Right lobe of liver (tissue), 6 donors: Measurements from ENCODE around the gene FPGS. TPM values are rescaled to one million over a fixed set of nuclear protein-coding genes. Genes with fewer than 3 reads are reported as not detected.
A peak's percentile ranks its signal among the peaks of the same experiment; 100 is the strongest.

Experiments
- ATAC-seq, 4 donors: fragments of 200-7000 bp; cut with Tn5 transposase; one replicate each; pipeline ENCODE4 v1.9.1; 2020; ENCODE audit warnings: mild to moderate bottlenecking in 4 of 4, moderate library complexity in 4 of 4
- DNase-seq, 3 donors: peaks; one replicate each; pipeline ENCODE4 v3.0.0-alpha.2; 2020
- H3K27ac ChIP-seq, 3 donors: fragments of 200-600 bp; one replicate each; pipeline ENCODE4 v1.8.0; 2022
- H3K27me3 ChIP-seq, 2 donors: fragments of 200-600 bp; one replicate each; pipeline ENCODE4 v1.8.0; 2022
- H3K36me3 ChIP-seq, 4 donors: fragments of 200-600 bp; sonication (generic) in 1 of 4; one replicate each; pipeline versions ENCODE4 v1.5.1 to v1.8.0; 2017 to 2022; ENCODE audit warnings: control low read depth in 1 of 4
- H3K4me1 ChIP-seq, 4 donors: fragments of 200-600 bp; sonication (generic) in 1 of 4; one replicate each; pipeline versions ENCODE4 v1.5.1 to v1.8.0; 2017 to 2022; ENCODE audit warnings: control low read depth in 1 of 4
- H3K4me3 ChIP-seq, 3 donors: fragments of 200-600 bp; one replicate each; pipeline ENCODE4 v1.8.0; 2022
- H3K9me3 ChIP-seq, 4 donors: fragments of 200-600 bp; sonication (generic) in 1 of 4; one replicate each; pipeline versions ENCODE4 v1.5.1 to v1.8.0; 2017 to 2022; ENCODE audit warnings: control low read depth in 1 of 4
- CTCF ChIP-seq, 4 donors: fragments of 200-600 bp in 3 of 4; fragments of 450-650 bp in 1 of 4; IDR thresholded peaks; one replicate each; pipeline versions ENCODE4 v1.5.1 to v1.8.0; 2016 to 2022; ENCODE audit warnings: antibody characterized with exemption in 4 of 4, mild to moderate bottlenecking in 2 of 4
- POLR2A ChIP-seq: fragments of 450-650 bp; IDR thresholded peaks from one replicate; pipeline ENCODE4 v1.6.1; 2017; ENCODE audit warnings: antibody characterized with exemption, mild to moderate bottlenecking
- WGBS: methylation state at CpG from one replicate; pipeline ENCODE4 v1.1.6; 2018; ENCODE audit warnings: low coverage, low lambda C conversion rate; ENCODE audit not compliant: insufficient coverage; ENCODE audit errors: missing lambda C conversion rate; 5-methylcytosine and 5-hydroxymethylcytosine counted together
- intact Hi-C, 2 donors: fragments of 100-400 bp; cut with DNase I; formaldehyde crosslinking; loops; one replicate each; pipeline versions ENCODE4 v1.11.2 to v1.14.1; 2022
- total RNA-seq, 6 experiments: library from RNA; depleted of rRNA in 2 of 6; stranded (reverse); fragments of >200 nt in 2 of 6; fragmentation: NEBNext Ultra II Directional in 3 of 6; extraction: Animal tissue kit (Norgen Biotek cat#: 25700) in 3 of 6; gene quantifications; one replicate each; pipeline versions ENCODE4 v1.1.0 to v1.2.4, GENCODE V29; 2016 to 2023
- donor health status: DM: no; HTN: yes; CAD: no.
- donor health status: DM: no; HTN: no; CAD: no.
- donor health status: DM: no; HTN: no; CAD: no.
- donor health status: DM: no; HTN: yes; CAD: no.
- donor health status: DM: no; HTN: yes; CAD: no.

The FPGS gene
- total RNA-seq, 6 experiments from 2014 or later = 44.3 to 68.5 (median 56.9) TPM

DNA sequence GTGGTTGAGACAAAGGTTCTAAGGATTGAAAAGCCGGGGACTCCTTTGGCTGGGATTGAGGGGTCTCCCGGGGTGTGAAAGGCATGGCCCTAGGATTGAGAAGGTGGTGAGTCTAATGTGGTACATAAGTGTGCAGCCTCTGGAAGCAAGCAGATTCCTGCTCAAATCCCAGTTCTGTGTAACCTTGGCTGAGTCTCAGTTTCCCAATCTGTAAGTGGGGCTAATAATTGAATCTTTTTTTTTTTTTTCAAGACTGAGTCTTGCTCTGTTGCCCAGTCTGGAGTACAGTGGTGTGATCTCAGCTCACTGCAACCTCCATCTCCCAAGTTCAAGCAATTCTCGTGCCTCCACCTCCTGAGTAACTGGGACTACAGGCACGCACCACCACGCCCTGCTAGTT, 30.1 kb upstream of the FPGS start:
- ATAC-seq (no peak), DNase-seq (no peak)
- Histone ChIP-seq H3K27me3 (no peaks in the 10 kb centered on the region), H3K4me1 (peaks cover 0 to 6% (median 3%) of the 10 kb centered on the region in 4 donors), H3K36me3 (no peaks in the 10 kb centered on the region), H3K9me3 (no peaks in the 10 kb centered on the region), H3K4me3 (no peak overlapping the region), H3K27ac (no peak overlapping the region)
- WGBS = 90% methylated on average over 4 of the region's 5 CpGs
- TF ChIP-seq CTCF (IDR thresholded peaks at IDR 0.05) (no peak), POLR2A (no peak)
- intact Hi-C loops = no loop called here

- 83% methylated on average over 3 of the region's 3 CpGs for WGBS
- TF ChIP-seq POLR2A = no peak
- no peak for TF ChIP-seq CTCF (IDR thresholded peaks at IDR 0.05)
- Histone ChIP-seq H3K27ac (no peak overlapping the region), H3K36me3 (no peaks in the 10 kb centered on the region), H3K4me3 (no peak overlapping the region), H3K27me3 (no peaks in the 10 kb centered on the region), H3K9me3 (no peaks in the 10 kb centered on the region), H3K4me1 (peaks cover 0 to 6% (median 3%) of the 10 kb centered on the region in 4 donors)
- intact Hi-C loops = no loop called here
- no peak for ATAC-seq
- DNase-seq = no peak
Observed at GRCh38 chr9:127773272-127773671, 29.4 kb upstream of the FPGS start.

DNA sequence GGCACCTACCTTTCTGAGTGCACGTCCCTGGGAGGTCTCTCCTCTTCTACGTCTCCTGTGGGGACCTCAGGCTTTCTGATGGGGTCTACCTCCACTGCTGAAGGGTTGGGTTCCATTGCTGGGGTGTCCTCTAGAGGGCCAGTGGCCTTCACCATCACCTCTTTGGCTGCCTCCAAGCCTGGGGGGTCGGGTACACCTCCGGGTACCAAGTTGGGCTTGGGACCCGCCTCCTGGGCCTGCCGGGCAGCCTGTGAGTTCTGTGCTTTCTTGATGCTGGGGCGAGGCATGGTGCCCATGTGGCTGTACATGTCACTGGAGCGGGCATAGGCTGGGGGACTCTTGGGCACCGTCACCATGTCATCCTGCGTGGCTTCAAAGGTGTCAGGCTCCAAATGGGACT, 28.7 kb upstream of the FPGS start:
- H3K9me3 ChIP-seq = no peaks in the 10 kb centered on the region
- no peak overlapping the region for H3K27ac ChIP-seq
- H3K27me3 ChIP-seq = no peaks in the 10 kb centered on the region
- ATAC-seq = no peak
- TF ChIP-seq POLR2A (no peak), CTCF (IDR thresholded peaks at IDR 0.05) (no peak)
- peaks cover 0 to 6% (median 3%) of the 10 kb centered on the region in 4 donors for H3K4me1 ChIP-seq
- no peak for DNase-seq
- WGBS = 72% methylated on average over 6 of the region's 10 CpGs
- no peak overlapping the region for H3K4me3 ChIP-seq
- no peaks in the 10 kb centered on the region for H3K36me3 ChIP-seq
- intact Hi-C loops = no loop called here

GRCh38 chr9:127776195-127776923, 26.3 kb upstream of the FPGS start:
- Histone ChIP-seq H3K4me3 (peak overlapping the region in 1 of 3 donors; percentile 14), H3K4me1 (no peaks in the 10 kb centered on the region), H3K36me3 (no peaks in the 10 kb centered on the region), H3K27ac (no peak overlapping the region), H3K9me3 (no peaks in the 10 kb centered on the region), H3K27me3 (no peaks in the 10 kb centered on the region)
- TF ChIP-seq POLR2A (no peak), CTCF (IDR thresholded peaks at IDR 0.05) (no peak)
- intact Hi-C loops = loop anchor here in 1 of 2 donors (5.0 kb wide), 1 partner anchor 184 kb away; no protein-coding TSS in a partner anchor
- no peak for DNase-seq
- WGBS = 54% methylated on average over 8 of the region's 15 CpGs
- ATAC-seq = peak in 1 of 4 donors; percentile 9
